ENCODE data around the gene NGLY1. TPM values are rescaled to one million over a fixed set of nuclear protein-coding genes. Genes with fewer than 3 reads are reported as not detected.

The NGLY1 gene
- total RNA-seq, 1 experiment from 2014 or later: 47.7 TPM

DNA sequence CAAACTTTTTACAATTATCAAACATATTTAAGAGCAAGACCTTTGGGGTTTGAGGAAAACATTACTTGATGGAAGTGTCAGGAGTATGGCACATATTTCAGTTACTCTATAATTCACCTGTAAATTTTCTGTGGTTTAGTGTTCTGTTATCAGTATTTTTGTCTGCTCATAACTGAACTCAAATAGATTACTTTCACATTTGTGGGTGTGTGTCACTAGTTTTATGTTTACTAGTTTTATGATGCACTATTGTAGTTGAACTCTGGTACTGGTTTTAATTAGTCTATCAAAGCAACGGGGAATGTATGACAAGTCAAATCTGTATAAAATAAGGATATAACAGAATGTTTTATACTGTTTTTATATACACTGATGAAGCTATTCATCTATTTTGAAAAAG lies 33.9 kb upstream of the NGLY1 start:
- TF ChIP-seq CTCF (conservative IDR thresholded peaks at IDR 0.05; ENCODE audit: low read depth, low read length) (no peak), EZH2 (IDR thresholded peaks at IDR 0.05; ENCODE audit: low read length, unreplicated experiment) (no peak), EZH2phosphoT487 (IDR thresholded peaks at IDR 0.05; ENCODE audit: borderline replicate concordance, low read length) (no peak)
- DNase-seq (no peak), ATAC-seq (no peak; the same call in 1 of the 2 replicates)
- BruUV-seq (replicated peaks): no TSS peak
- intact Hi-C loops (cut with micrococcal nuclease): no loop called here
- Histone ChIP-seq H3K9ac (ENCODE audit: low read length) (no peak overlapping the region), H3K4me2 (ENCODE audit: low read length) (no peak overlapping the region), H3F3A (ENCODE audit: low read length, unreplicated experiment) (no peaks in the 10 kb centered on the region), H3K4me3 (ENCODE audit: low read length) (no peak overlapping the region), H3K9me2 (replicated peaks; ENCODE audit: low read length) (no peaks in the 10 kb centered on the region), H3K36me3 (ENCODE audit: low read depth, low read length) (no peaks in the 10 kb centered on the region), H3K27me3 (ENCODE audit: low read length) (no peaks in the 10 kb centered on the region), H4K20me1 (ENCODE audit: low read length) (no peaks in the 10 kb centered on the region), H2AFZ (ENCODE audit: low read length) (no peak overlapping the region), H3K79me2 (ENCODE audit: low read length) (no peaks in the 10 kb centered on the region), H3K4me1 (ENCODE audit: insufficient read depth, low read length) (peaks cover 15% of the 10 kb centered on the region), H3K9me3 (ENCODE audit: low read length) (no peaks in the 10 kb centered on the region), H3K27ac (ENCODE audit: low read length) (no peak overlapping the region)
- POLR2A ChIA-PET (ENCODE audit: unreplicated experiment): no interaction called here
- CTCF ChIA-PET: no interaction called here

DNA sequence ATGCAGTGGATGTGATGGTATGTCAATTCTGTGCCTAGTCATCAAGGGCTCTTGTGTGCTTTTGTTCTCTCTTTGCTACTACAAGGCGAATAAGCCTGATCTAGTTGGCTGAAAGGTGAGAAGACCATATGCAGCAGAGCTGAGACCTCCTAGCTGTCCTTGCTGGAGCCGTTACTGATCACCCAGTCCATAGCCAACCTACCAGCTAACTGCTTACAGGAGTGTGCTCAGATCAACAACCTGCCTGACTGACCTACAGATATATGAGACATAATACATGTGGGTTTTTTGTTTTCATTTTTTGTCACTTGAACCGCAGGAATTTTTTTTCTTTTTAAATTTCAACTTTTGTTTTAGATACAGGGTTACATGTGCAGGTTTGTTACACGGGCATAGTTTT lies 29.4 kb upstream of the NGLY1 start:
- Histone ChIP-seq H4K20me1 (ENCODE audit: low read length) (no peaks in the 10 kb centered on the region), H3K4me2 (ENCODE audit: low read length) (no peak overlapping the region), H3K9ac (ENCODE audit: low read length) (no peak overlapping the region), H3K4me3 (ENCODE audit: low read length) (no peak overlapping the region), H3K27ac (ENCODE audit: low read length) (no peak overlapping the region), H3K9me2 (replicated peaks; ENCODE audit: low read length) (no peaks in the 10 kb centered on the region), H3F3A (ENCODE audit: low read length, unreplicated experiment) (no peaks in the 10 kb centered on the region), H3K4me1 (ENCODE audit: insufficient read depth, low read length) (no peaks in the 10 kb centered on the region), H3K27me3 (ENCODE audit: low read length) (0 out of 2 replicates have a peak, but pooled peaks cover 3% of the 10 kb centered on the region), H3K79me2 (ENCODE audit: low read length) (no peaks in the 10 kb centered on the region), H2AFZ (ENCODE audit: low read length) (no peak overlapping the region), H3K36me3 (ENCODE audit: low read depth, low read length) (no peaks in the 10 kb centered on the region), H3K9me3 (ENCODE audit: low read length) (no peaks in the 10 kb centered on the region)
- DNase-seq (no peak), ATAC-seq (no peak)
- CTCF ChIA-PET: no interaction called here
- intact Hi-C loops (cut with micrococcal nuclease): no loop called here
- POLR2A ChIA-PET (ENCODE audit: unreplicated experiment): no interaction called here
- TF ChIP-seq EZH2 (IDR thresholded peaks at IDR 0.05; ENCODE audit: low read length, unreplicated experiment) (no peak), CTCF (conservative IDR thresholded peaks at IDR 0.05; ENCODE audit: low read depth, low read length) (no peak), EZH2phosphoT487 (IDR thresholded peaks at IDR 0.05; ENCODE audit: borderline replicate concordance, low read length) (no peak)
- no TSS peak for BruUV-seq (replicated peaks)

- H4K20me1 ChIP-seq (ENCODE audit: low read length): no peaks in the 10 kb centered on the region
- BruUV-seq (replicated peaks): no TSS peak
- no peak overlapping the region for H3K9ac ChIP-seq (ENCODE audit: low read length)
- H3K9me2 ChIP-seq (replicated peaks; ENCODE audit: low read length): no peaks in the 10 kb centered on the region
- DNase-seq (no peak), ATAC-seq (no peak)
- no peak overlapping the region for H2AFZ ChIP-seq (ENCODE audit: low read length)
- H3K79me2 ChIP-seq (ENCODE audit: low read length): no peaks in the 10 kb centered on the region
- H3K27ac ChIP-seq (ENCODE audit: low read length): no peak overlapping the region
- no peaks in the 10 kb centered on the region for H3K9me3 ChIP-seq (ENCODE audit: low read length)
- POLR2A ChIA-PET (ENCODE audit: unreplicated experiment): no interaction called here
- H3K27me3 ChIP-seq (ENCODE audit: low read length): no peaks in the 10 kb centered on the region
- CTCF ChIA-PET: no interaction called here
- H3K4me1 ChIP-seq (ENCODE audit: insufficient read depth, low read length): no peaks in the 10 kb centered on the region
- TF ChIP-seq EZH2phosphoT487 (IDR thresholded peaks at IDR 0.05; ENCODE audit: borderline replicate concordance, low read length) (no peak), EZH2 (IDR thresholded peaks at IDR 0.05; ENCODE audit: low read length, unreplicated experiment) (no peak), CTCF (conservative IDR thresholded peaks at IDR 0.05; ENCODE audit: low read depth, low read length) (no peak)
- no peak overlapping the region for H3K4me2 ChIP-seq (ENCODE audit: low read length)
- H3K36me3 ChIP-seq (ENCODE audit: low read depth, low read length): no peaks in the 10 kb centered on the region
- intact Hi-C loops (cut with micrococcal nuclease): no loop called here
- no peak overlapping the region for H3K4me3 ChIP-seq (ENCODE audit: low read length)
- H3F3A ChIP-seq (ENCODE audit: low read length, unreplicated experiment): no peaks in the 10 kb centered on the region
Observed at GRCh38 chr3:25804676-25805075, 21.4 kb upstream of the NGLY1 start.

Data from PC-3 (cell line).